ENCODE measurements around the gene SLC25A48. TPM values are rescaled to one million over a fixed set of nuclear protein-coding genes. Genes with fewer than 3 reads are reported as not detected.

Gene SLC25A48
- total RNA-seq, 1 experiment from 2014 or later: not detected

- ChIA-PET POLR2A (no interaction called here), CTCF (no interaction called here)
- no peaks in the 10 kb centered on the region for H3K9me3 ChIP-seq (ENCODE audit: control insufficient read depth, insufficient read depth, low read depth, low read length)
- no peak for ATAC-seq
- intact Hi-C loops (cut with micrococcal nuclease; ENCODE audit: unreplicated experiment) (no loop called here), in situ Hi-C loops (cut with HindIII; ENCODE audit: low pct_unique_long_range_greater_than_20kb, low sequenced_read_pairs) (no loop called here)
- H3K27me3 ChIP-seq (ENCODE audit: control insufficient read depth, insufficient read depth, low read length): peaks cover under 1% of the 10 kb centered on the region
- TF ChIP-seq SIN3A (IDR thresholded peaks at IDR 0.05; ENCODE audit: borderline replicate concordance, insufficient read depth, low read depth, low read length): no peak
- H3K27ac ChIP-seq (ENCODE audit: low read length): no peak overlapping the region
- DNase-seq (ENCODE audit: low read depth, low spot score): no peak
- no peaks in the 10 kb centered on the region for H3K36me3 ChIP-seq (ENCODE audit: control insufficient read depth, insufficient read depth, low read length)
- no peak overlapping the region for H3K4me3 ChIP-seq (ENCODE audit: low read depth in 2 of 2, low read length in 2 of 2)
- BruUV-seq (replicated peaks): no TSS peak
- H3K4me1 ChIP-seq (ENCODE audit: control insufficient read depth, insufficient read depth, low read length): no peaks in the 10 kb centered on the region
These were observed 65.8 kb downstream of the SLC25A48 start for GRCh38 chr5:135900276-135900675.

- H3K9me3 ChIP-seq (ENCODE audit: control insufficient read depth, insufficient read depth, low read depth, low read length): no peaks in the 10 kb centered on the region
- POLR2A ChIA-PET: no interaction called here
- H3K36me3 ChIP-seq (ENCODE audit: control insufficient read depth, insufficient read depth, low read length): no peaks in the 10 kb centered on the region
- ATAC-seq (no peak), DNase-seq (ENCODE audit: low read depth, low spot score) (no peak)
- H3K27ac ChIP-seq (ENCODE audit: low read length): no peak overlapping the region
- no peak overlapping the region for H3K4me3 ChIP-seq (ENCODE audit: low read depth in 2 of 2, low read length in 2 of 2)
- peaks cover 4% of the 10 kb centered on the region for H3K27me3 ChIP-seq (ENCODE audit: control insufficient read depth, insufficient read depth, low read length)
- in situ Hi-C loops (cut with HindIII; ENCODE audit: low pct_unique_long_range_greater_than_20kb, low sequenced_read_pairs) (no loop called here), intact Hi-C loops (cut with micrococcal nuclease; ENCODE audit: unreplicated experiment) (no loop called here)
- H3K4me1 ChIP-seq (ENCODE audit: control insufficient read depth, insufficient read depth, low read length): no peaks in the 10 kb centered on the region
- TF ChIP-seq TCF7L2 (IDR thresholded peaks at IDR 0.05; ENCODE audit: low read depth, low read length) (no peak), SIN3A (IDR thresholded peaks at IDR 0.05; ENCODE audit: borderline replicate concordance, insufficient read depth, low read depth, low read length) (no peak), POLR2AphosphoS5 (IDR thresholded peaks at IDR 0.05; ENCODE audit: low read depth, low read length) (no peak)
- TF ChIP-seq, protein P1, sequence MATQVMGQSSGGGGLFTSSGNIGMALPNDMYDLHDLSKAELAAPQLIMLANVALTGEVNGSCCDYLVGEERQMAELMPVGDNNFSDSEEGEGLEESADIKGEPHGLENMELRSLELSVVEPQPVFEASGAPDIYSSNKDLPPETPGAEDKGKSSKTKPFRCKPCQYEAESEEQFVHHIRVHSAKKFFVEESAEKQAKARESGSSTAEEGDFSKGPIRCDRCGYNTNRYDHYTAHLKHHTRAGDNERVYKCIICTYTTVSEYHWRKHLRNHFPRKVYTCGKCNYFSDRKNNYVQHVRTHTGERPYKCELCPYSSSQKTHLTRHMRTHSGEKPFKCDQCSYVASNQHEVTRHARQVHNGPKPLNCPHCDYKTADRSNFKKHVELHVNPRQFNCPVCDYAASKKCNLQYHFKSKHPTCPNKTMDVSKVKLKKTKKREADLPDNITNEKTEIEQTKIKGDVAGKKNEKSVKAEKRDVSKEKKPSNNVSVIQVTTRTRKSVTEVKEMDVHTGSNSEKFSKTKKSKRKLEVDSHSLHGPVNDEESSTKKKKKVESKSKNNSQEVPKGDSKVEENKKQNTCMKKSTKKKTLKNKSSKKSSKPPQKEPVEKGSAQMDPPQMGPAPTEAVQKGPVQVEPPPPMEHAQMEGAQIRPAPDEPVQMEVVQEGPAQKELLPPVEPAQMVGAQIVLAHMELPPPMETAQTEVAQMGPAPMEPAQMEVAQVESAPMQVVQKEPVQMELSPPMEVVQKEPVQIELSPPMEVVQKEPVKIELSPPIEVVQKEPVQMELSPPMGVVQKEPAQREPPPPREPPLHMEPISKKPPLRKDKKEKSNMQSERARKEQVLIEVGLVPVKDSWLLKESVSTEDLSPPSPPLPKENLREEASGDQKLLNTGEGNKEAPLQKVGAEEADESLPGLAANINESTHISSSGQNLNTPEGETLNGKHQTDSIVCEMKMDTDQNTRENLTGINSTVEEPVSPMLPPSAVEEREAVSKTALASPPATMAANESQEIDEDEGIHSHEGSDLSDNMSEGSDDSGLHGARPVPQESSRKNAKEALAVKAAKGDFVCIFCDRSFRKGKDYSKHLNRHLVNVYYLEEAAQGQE (IDR thresholded peaks at IDR 0.05; ENCODE audit: insufficient read depth in 1 of 2, low read depth in 2 of 2, low read length in 1 of 2): no peak
- TF ChIP-seq, protein P2, sequence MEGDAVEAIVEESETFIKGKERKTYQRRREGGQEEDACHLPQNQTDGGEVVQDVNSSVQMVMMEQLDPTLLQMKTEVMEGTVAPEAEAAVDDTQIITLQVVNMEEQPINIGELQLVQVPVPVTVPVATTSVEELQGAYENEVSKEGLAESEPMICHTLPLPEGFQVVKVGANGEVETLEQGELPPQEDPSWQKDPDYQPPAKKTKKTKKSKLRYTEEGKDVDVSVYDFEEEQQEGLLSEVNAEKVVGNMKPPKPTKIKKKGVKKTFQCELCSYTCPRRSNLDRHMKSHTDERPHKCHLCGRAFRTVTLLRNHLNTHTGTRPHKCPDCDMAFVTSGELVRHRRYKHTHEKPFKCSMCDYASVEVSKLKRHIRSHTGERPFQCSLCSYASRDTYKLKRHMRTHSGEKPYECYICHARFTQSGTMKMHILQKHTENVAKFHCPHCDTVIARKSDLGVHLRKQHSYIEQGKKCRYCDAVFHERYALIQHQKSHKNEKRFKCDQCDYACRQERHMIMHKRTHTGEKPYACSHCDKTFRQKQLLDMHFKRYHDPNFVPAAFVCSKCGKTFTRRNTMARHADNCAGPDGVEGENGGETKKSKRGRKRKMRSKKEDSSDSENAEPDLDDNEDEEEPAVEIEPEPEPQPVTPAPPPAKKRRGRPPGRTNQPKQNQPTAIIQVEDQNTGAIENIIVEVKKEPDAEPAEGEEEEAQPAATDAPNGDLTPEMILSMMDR (IDR thresholded peaks at IDR 0.05): no peak
- CTCF ChIA-PET: no interaction called here
- no TSS peak for BruUV-seq (replicated peaks)
These were observed 67.2 kb downstream of the SLC25A48 start for GRCh38 chr5:135901633-135902032.

- H3K27me3 ChIP-seq (ENCODE audit: control insufficient read depth, insufficient read depth, low read length): peaks cover 19% of the 10 kb centered on the region
These were observed 70.7 kb downstream of the SLC25A48 start for GRCh38 chr5:135905144-135905543.

More at GRCh38 chr5:135905144-135905543, 70.7 kb downstream of the SLC25A48 start:
- intact Hi-C loops (cut with micrococcal nuclease; ENCODE audit: unreplicated experiment) (no loop called here), in situ Hi-C loops (cut with HindIII; ENCODE audit: low pct_unique_long_range_greater_than_20kb, low sequenced_read_pairs) (no loop called here)
- POLR2A ChIA-PET: interaction anchor here (0.8 kb wide), 1 partner anchor 10 kb away, joined by 3 read pairs; no protein-coding TSS in a partner anchor
- BruUV-seq (replicated peaks): no TSS peak
- Histone ChIP-seq H3K9me3 (ENCODE audit: control insufficient read depth, insufficient read depth, low read depth, low read length) (no peaks in the 10 kb centered on the region), H3K36me3 (ENCODE audit: control insufficient read depth, insufficient read depth, low read length) (no peaks in the 10 kb centered on the region), H3K4me1 (ENCODE audit: control insufficient read depth, insufficient read depth, low read length) (no peaks in the 10 kb centered on the region), H3K4me3 (ENCODE audit: low read depth in 2 of 2, low read length in 2 of 2) (no peak overlapping the region), H3K27ac (ENCODE audit: low read length) (no peak overlapping the region)
- ATAC-seq (no peak), DNase-seq (ENCODE audit: low read depth, low spot score) (no peak)
- CTCF ChIA-PET: interaction anchor here (0.6 kb wide), 1 partner anchor 11 kb away, joined by 3 read pairs; no protein-coding TSS in a partner anchor
- no peak for TF ChIP-seq TCF7L2 (IDR thresholded peaks at IDR 0.05; ENCODE audit: low read depth, low read length)
- TF ChIP-seq, protein P1 (IDR thresholded peaks at IDR 0.05; ENCODE audit: insufficient read depth in 1 of 2, low read depth in 2 of 2, low read length in 1 of 2): no peak
- TF ChIP-seq, protein P2 (IDR thresholded peaks at IDR 0.05): no peak
- TF ChIP-seq SIN3A (IDR thresholded peaks at IDR 0.05; ENCODE audit: borderline replicate concordance, insufficient read depth, low read depth, low read length): no peak
- no peak for TF ChIP-seq POLR2AphosphoS5 (IDR thresholded peaks at IDR 0.05; ENCODE audit: low read depth, low read length)
